OCI-LY1 (cell line): ENCODE data around the gene RMI2.

Experiments
- EZH2 ChIP-seq: fragments of 200-600 bp; sonication (generic), shearing (Covaris generic); IDR thresholded peaks from 2 replicates; pipeline ENCODE4 v1.8.0; 2017; ENCODE audit warnings: borderline replicate concordance, mixed run types, mild to moderate bottlenecking, antibody characterized with exemption, low read length, moderate library complexity, mixed read lengths
- TF ChIP-seq, protein P1 (sequence below): fragments of 200-600 bp; sonication (generic), shearing (Covaris generic); IDR thresholded peaks from 2 replicates; pipeline ENCODE4 v1.5.1; 2017; ENCODE audit warnings: mild to moderate bottlenecking, antibody characterized with exemption, low read length, moderate library complexity, mixed read lengths

DNA sequence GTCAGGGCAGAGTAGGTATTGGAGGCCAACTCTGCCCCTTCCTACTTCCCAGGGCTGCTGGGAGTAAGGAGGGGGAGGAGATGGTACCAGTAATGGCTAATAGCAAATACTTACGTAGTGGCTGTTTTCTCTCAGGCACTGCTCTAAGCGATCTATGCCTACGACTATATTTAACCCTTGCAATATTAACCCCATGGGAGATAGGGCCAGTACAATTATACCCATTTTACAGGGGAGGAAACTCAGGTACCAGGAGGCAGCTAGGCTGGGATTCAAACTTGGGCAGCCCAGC lies 50.6 kb downstream of the RMI2 start:
- TF ChIP-seq, protein P1, sequence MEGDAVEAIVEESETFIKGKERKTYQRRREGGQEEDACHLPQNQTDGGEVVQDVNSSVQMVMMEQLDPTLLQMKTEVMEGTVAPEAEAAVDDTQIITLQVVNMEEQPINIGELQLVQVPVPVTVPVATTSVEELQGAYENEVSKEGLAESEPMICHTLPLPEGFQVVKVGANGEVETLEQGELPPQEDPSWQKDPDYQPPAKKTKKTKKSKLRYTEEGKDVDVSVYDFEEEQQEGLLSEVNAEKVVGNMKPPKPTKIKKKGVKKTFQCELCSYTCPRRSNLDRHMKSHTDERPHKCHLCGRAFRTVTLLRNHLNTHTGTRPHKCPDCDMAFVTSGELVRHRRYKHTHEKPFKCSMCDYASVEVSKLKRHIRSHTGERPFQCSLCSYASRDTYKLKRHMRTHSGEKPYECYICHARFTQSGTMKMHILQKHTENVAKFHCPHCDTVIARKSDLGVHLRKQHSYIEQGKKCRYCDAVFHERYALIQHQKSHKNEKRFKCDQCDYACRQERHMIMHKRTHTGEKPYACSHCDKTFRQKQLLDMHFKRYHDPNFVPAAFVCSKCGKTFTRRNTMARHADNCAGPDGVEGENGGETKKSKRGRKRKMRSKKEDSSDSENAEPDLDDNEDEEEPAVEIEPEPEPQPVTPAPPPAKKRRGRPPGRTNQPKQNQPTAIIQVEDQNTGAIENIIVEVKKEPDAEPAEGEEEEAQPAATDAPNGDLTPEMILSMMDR = no peak
- no peak for TF ChIP-seq EZH2
